Measurements from ENCODE around the gene RIC1.
"Not testable (repeated sequence)": the region's sequence is repeated elsewhere in the genome, so short reads cannot be mapped to it uniquely, and the experiment has no call there.

RIC1 gene

GRCh38 chr9:5719100-5719926 lies 90.4 kb downstream of the RIC1 start:
- Histone ChIP-seq H3K27me3 (ENCODE audit: insufficient read depth, low read depth) (no peaks in the 10 kb centered on the region), H3K4me1 (ENCODE audit: low read depth, poor library complexity, severe bottlenecking) (no peaks in the 10 kb centered on the region), H2AFZ (ENCODE audit: low read depth) (no peak overlapping the region), H3K27ac (no peak overlapping the region), H3K79me2 (ENCODE audit: insufficient read depth, low read depth) (no peaks in the 10 kb centered on the region), H3K9ac (no peak overlapping the region), H3K36me3 (ENCODE audit: insufficient read depth) (0 out of 2 replicates have a peak, but pooled peaks cover 8% of the 10 kb centered on the region), H3K4me2 (no peak overlapping the region), H4K20me1 (ENCODE audit: insufficient read depth) (no peaks in the 10 kb centered on the region), H3K4me3 (IDR thresholded peaks at IDR 0.05; ENCODE audit: insufficient read depth, low read depth, low read length) (no peak overlapping the region)
- TF ChIP-seq, protein P1, sequence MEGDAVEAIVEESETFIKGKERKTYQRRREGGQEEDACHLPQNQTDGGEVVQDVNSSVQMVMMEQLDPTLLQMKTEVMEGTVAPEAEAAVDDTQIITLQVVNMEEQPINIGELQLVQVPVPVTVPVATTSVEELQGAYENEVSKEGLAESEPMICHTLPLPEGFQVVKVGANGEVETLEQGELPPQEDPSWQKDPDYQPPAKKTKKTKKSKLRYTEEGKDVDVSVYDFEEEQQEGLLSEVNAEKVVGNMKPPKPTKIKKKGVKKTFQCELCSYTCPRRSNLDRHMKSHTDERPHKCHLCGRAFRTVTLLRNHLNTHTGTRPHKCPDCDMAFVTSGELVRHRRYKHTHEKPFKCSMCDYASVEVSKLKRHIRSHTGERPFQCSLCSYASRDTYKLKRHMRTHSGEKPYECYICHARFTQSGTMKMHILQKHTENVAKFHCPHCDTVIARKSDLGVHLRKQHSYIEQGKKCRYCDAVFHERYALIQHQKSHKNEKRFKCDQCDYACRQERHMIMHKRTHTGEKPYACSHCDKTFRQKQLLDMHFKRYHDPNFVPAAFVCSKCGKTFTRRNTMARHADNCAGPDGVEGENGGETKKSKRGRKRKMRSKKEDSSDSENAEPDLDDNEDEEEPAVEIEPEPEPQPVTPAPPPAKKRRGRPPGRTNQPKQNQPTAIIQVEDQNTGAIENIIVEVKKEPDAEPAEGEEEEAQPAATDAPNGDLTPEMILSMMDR (conservative IDR thresholded peaks at IDR 0.05; ENCODE audit: low read depth, low read length) = no peak

GRCh38 chr9:5720151-5720550 lies 91.2 kb downstream of the RIC1 start:
- TF ChIP-seq, protein P1 (conservative IDR thresholded peaks at IDR 0.05; ENCODE audit: low read depth, low read length) = no peak
- H4K20me1 ChIP-seq (ENCODE audit: insufficient read depth) = no peaks in the 10 kb centered on the region
- no peaks in the 10 kb centered on the region for H3K79me2 ChIP-seq (ENCODE audit: insufficient read depth, low read depth)
- H3K27me3 ChIP-seq (ENCODE audit: insufficient read depth, low read depth) = no peaks in the 10 kb centered on the region
- no peak overlapping the region for H3K27ac ChIP-seq
- H3K4me2 ChIP-seq = no peak overlapping the region
- no peaks in the 10 kb centered on the region for H3K4me1 ChIP-seq (ENCODE audit: low read depth, poor library complexity, severe bottlenecking)
- 0 out of 2 replicates have a peak, but pooled peaks cover 3% of the 10 kb centered on the region for H3K36me3 ChIP-seq (ENCODE audit: insufficient read depth)
- H2AFZ ChIP-seq (ENCODE audit: low read depth) = no peak overlapping the region
- H3K9ac ChIP-seq = no peak overlapping the region
- H3K4me3 ChIP-seq (IDR thresholded peaks at IDR 0.05; ENCODE audit: insufficient read depth, low read depth, low read length) = no peak overlapping the region

DNA sequence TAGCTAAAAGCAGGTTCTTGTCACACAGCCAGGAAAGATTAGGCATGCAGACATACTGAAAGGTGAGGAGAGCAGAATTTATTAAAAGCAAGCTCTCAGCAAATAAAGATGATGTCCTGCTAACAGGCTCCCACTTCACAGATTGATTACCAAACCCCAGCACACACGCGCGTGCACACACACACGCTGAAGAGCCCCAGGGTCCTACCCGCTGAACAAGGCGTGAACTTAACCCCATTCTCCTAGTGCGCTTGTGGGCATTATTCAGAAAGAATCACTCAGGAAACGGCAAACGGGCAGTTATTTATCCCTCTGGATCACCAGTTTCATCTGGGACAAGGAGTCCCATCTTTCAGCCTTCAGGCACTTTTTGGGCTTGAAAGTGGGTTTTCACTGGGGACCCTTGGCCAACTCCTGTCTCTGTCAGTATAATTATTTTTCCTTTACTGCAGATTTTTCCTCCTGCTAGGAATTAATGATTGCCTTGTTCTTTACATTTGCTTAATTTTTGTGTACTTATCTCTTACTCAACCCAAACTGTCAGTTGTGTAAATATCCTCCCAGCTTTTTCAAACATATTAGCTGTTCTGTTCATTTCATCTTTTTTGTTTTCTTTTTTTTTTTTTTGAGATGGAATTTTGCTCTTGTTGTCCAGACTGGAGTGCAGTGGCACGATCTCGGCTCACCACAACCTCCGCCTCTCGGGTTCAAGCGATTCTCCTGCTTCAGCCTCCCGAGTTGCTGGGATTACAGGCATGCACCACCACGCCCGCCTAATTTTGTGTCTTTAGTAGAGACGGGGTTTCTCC lies 92.6 kb downstream of the RIC1 start:
- Histone ChIP-seq H4K20me1 (ENCODE audit: insufficient read depth) (no peaks in the 10 kb centered on the region), H3K36me3 (ENCODE audit: insufficient read depth) (0 out of 2 replicates have a peak, but pooled peaks cover 3% of the 10 kb centered on the region), H3K4me3 (IDR thresholded peaks at IDR 0.05; ENCODE audit: insufficient read depth, low read depth, low read length) (no peak overlapping the region), H3K27me3 (ENCODE audit: insufficient read depth, low read depth) (no peaks in the 10 kb centered on the region), H3K4me2 (no peak overlapping the region), H3K27ac (no peak overlapping the region), H3K9ac (no peak overlapping the region), H2AFZ (ENCODE audit: low read depth) (no peak overlapping the region), H3K79me2 (ENCODE audit: insufficient read depth, low read depth) (no peaks in the 10 kb centered on the region), H3K4me1 (ENCODE audit: low read depth, poor library complexity, severe bottlenecking) (no peaks in the 10 kb centered on the region)
- TF ChIP-seq, protein P1 (conservative IDR thresholded peaks at IDR 0.05; ENCODE audit: low read depth, low read length) = no peak

- not testable (repeated sequence) for H4K20me1 ChIP-seq (ENCODE audit: insufficient read depth); H2AFZ ChIP-seq (ENCODE audit: low read depth); H3K79me2 ChIP-seq (ENCODE audit: insufficient read depth, low read depth); H3K9ac ChIP-seq; H3K36me3 ChIP-seq (ENCODE audit: insufficient read depth); H3K4me3 ChIP-seq (IDR thresholded peaks at IDR 0.05; ENCODE audit: insufficient read depth, low read depth, low read length); H3K27ac ChIP-seq; H3K4me2 ChIP-seq; H3K4me1 ChIP-seq (ENCODE audit: low read depth, poor library complexity, severe bottlenecking); H3K27me3 ChIP-seq (ENCODE audit: insufficient read depth, low read depth)
Observed at GRCh38 chr9:5722679-5723078, 93.8 kb downstream of the RIC1 start.

Data from KMS-11 (cell line).